A673 (cell line): ENCODE measurements around the gene MMP10. TPM values are rescaled to one million over a fixed set of nuclear protein-coding genes. Genes with fewer than 3 reads are reported as not detected.

Source experiments
- BruUV-seq: library from RNA; stranded (reverse); fragments of 400-500 nt; replicated peaks from 2 replicates; lab custom pipeline; 2021; lab: Mats Ljungman, UMichigan
- CTCF ChIA-PET: fragments of 300-600 bp; sonication (Branson Sonifier 250); formaldehyde crosslinking; loops from one replicate; lab custom pipeline; 2022; ENCODE audit warnings: antibody characterized with exemption; lab: Charles Lee
- POLR2A ChIA-PET: fragments of 300-600 bp; sonication (Branson Sonifier 250); formaldehyde crosslinking; loops from one replicate; lab custom pipeline; 2022; ENCODE audit warnings: antibody characterized with exemption; ENCODE audit not compliant: low non-redundant PET; lab: Charles Lee
- DNase-seq: peaks from one replicate; pipeline ENCODE4 v3.0.0-alpha.2; 2015; ENCODE audit warnings: low spot score
- H3K27ac ChIP-seq: fragments of 200-600 bp; sonication (generic); 2 replicates; pipeline ENCODE4 v1.5.1; 2016; ENCODE audit warnings: mixed run types, low read depth, mild to moderate bottlenecking, mixed read lengths, antibody characterized with exemption, low read length; ENCODE audit not compliant: poor library complexity, severe bottlenecking
- H3K27me3 ChIP-seq: fragments of 200-600 bp; sonication (generic); replicated peaks from 2 replicates; pipeline ENCODE4 v1.6.1; 2017; ENCODE audit warnings: mixed run types, low read depth, mild to moderate bottlenecking, mixed read lengths, antibody characterized with exemption, low read length; ENCODE audit not compliant: insufficient read depth, poor library complexity
- H3K36me3 ChIP-seq: fragments of 200-600 bp; sonication (generic); 2 replicates; pipeline ENCODE4 v1.6.1; 2016; ENCODE audit warnings: mixed run types, mild to moderate bottlenecking, mixed read lengths, antibody characterized with exemption, low read length; ENCODE audit not compliant: insufficient read depth, poor library complexity, severe bottlenecking
- H3K4me1 ChIP-seq: fragments of 200-600 bp; sonication (generic); 2 replicates; pipeline ENCODE4 v1.6.1; 2017; ENCODE audit warnings: mixed run types, mild to moderate bottlenecking, mixed read lengths, antibody characterized with exemption, low read length; ENCODE audit not compliant: insufficient read depth, poor library complexity, severe bottlenecking
- H3K4me3 ChIP-seq: fragments of 200-600 bp; sonication (generic); 2 replicates; pipeline ENCODE4 v1.5.1; 2016; ENCODE audit warnings: low read depth, mixed run types, mild to moderate bottlenecking, mixed read lengths, low read length; ENCODE audit not compliant: poor library complexity, severe bottlenecking
- H3K9me3 ChIP-seq: fragments of 200-600 bp; sonication (generic); 2 replicates; pipeline ENCODE4 v1.6.1; 2016; ENCODE audit warnings: mixed run types, low read depth, mild to moderate bottlenecking, mixed read lengths, antibody characterized with exemption, low read length; ENCODE audit not compliant: poor library complexity, severe bottlenecking
- EZH2 ChIP-seq: fragments of 200-600 bp; sonication (generic); IDR thresholded peaks from 2 replicates; pipeline ENCODE4 v1.6.1; 2017; ENCODE audit warnings: borderline replicate concordance, low read depth, mild to moderate bottlenecking, mixed read lengths, antibody characterized with exemption, low read length; ENCODE audit not compliant: poor library complexity, severe bottlenecking
- intact Hi-C: fragments of 100-400 bp; cut with micrococcal nuclease; formaldehyde crosslinking; loops from one replicate; pipeline ENCODE4 v1.10.0; 2022; ENCODE audit not compliant: unreplicated experiment
- total RNA-seq: library from RNA; stranded (reverse); gene quantifications from 2 replicates; pipeline ENCODE4 v1.2.3, GENCODE V29; 2021
- TF ChIP-seq, protein P1 (sequence below): fragments of 300-800, 200-600 bp; sonication (generic); conservative IDR thresholded peaks from 2 replicates; pipeline ENCODE4 v1.5.1; 2017; ENCODE audit warnings: low read depth, mild to moderate bottlenecking, antibody characterized with exemption, low read length, moderate library complexity, mixed read lengths

The MMP10 gene
- total RNA-seq, 1 experiment from 2014 or later: 4.0 TPM

GRCh38 chr11:102729849-102730815 lies 50.3 kb downstream of the MMP10 start:
- H3K27ac ChIP-seq: no peak overlapping the region
- peak; percentile 60 for DNase-seq
- POLR2A ChIA-PET: no interaction called here
- H3K27me3 ChIP-seq: no peaks in the 10 kb centered on the region
- no peak for TF ChIP-seq EZH2
- no peaks in the 10 kb centered on the region for H3K9me3 ChIP-seq
- BruUV-seq: no TSS peak
- CTCF ChIA-PET: no interaction called here
- no peak overlapping the region for H3K4me3 ChIP-seq
- no peaks in the 10 kb centered on the region for H3K4me1 ChIP-seq
- intact Hi-C loops: no loop called here
- H3K36me3 ChIP-seq: no peaks in the 10 kb centered on the region

GRCh38 chr11:102727890-102728289 lies 52.5 kb downstream of the MMP10 start:
- no peaks in the 10 kb centered on the region for H3K9me3 ChIP-seq
- H3K4me1 ChIP-seq: no peaks in the 10 kb centered on the region
- no TSS peak for BruUV-seq
- peak; percentile 62 for DNase-seq
- intact Hi-C loops: no loop called here
- CTCF ChIA-PET: no interaction called here
- no peaks in the 10 kb centered on the region for H3K27me3 ChIP-seq
- no peak overlapping the region for H3K4me3 ChIP-seq
- POLR2A ChIA-PET: no interaction called here
- H3K36me3 ChIP-seq: no peaks in the 10 kb centered on the region
- no peak for TF ChIP-seq EZH2
- TF ChIP-seq, protein P1, sequence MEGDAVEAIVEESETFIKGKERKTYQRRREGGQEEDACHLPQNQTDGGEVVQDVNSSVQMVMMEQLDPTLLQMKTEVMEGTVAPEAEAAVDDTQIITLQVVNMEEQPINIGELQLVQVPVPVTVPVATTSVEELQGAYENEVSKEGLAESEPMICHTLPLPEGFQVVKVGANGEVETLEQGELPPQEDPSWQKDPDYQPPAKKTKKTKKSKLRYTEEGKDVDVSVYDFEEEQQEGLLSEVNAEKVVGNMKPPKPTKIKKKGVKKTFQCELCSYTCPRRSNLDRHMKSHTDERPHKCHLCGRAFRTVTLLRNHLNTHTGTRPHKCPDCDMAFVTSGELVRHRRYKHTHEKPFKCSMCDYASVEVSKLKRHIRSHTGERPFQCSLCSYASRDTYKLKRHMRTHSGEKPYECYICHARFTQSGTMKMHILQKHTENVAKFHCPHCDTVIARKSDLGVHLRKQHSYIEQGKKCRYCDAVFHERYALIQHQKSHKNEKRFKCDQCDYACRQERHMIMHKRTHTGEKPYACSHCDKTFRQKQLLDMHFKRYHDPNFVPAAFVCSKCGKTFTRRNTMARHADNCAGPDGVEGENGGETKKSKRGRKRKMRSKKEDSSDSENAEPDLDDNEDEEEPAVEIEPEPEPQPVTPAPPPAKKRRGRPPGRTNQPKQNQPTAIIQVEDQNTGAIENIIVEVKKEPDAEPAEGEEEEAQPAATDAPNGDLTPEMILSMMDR: no peak
- H3K27ac ChIP-seq: no peak overlapping the region

DNA sequence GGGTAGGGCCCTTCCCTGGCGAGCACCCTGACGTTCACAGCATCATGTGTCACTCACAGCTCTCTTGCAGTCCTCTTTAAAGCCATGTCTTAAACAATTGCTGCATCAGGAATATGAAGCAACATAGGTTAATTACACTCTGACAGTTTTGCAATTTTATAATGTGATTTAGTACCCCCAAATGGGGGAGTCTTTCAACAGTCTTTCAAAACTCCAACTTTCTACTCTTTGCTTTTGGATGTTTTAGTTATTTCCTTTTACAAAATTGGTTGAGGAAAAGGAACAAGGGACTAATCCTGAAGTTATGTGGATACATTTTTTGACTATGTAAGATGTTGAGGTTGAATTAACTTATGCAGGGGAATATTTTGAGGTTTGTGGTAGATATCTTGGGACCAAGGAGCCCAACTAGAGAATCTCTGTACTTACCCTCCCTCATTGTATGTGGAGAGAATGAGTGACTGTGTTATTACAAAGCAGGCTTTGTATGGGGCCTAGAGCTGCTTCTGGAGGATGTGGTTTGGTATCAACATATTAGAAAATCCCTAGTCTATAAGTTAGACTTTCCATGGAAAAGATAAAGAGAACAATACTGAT lies 55.4 kb downstream of the MMP10 start, which contains the start of gene MMP8:
Gene MMP8 (minus strand): TSS at position 51 of the 597 bp plus-strand sequence. CDS start 99 bp downstream, outside the sequence.
- no peak for DNase-seq
- TF ChIP-seq, protein P1: no peak
- no peak for TF ChIP-seq EZH2
- intact Hi-C loops: no loop called here
- Histone ChIP-seq H3K4me1 (no peaks in the 10 kb centered on the region), H3K27me3 (no peaks in the 10 kb centered on the region), H3K9me3 (no peaks in the 10 kb centered on the region), H3K4me3 (no peak within 1 kb of the TSS), H3K36me3 (no peaks in the 10 kb centered on the region), H3K27ac (no peak within 1 kb of the TSS)
- ChIA-PET POLR2A (no interaction called here), CTCF (no interaction called here)
- no TSS peak for BruUV-seq
